HG03135 (cell line): ENCODE data around the gene PRMT9.

Experiments
- ATAC-seq: cut with Tn5 transposase; IDR thresholded peaks from one replicate; pipeline ENCODE4 v1.9.1; 2021; ENCODE audit warnings: mild to moderate bottlenecking, moderate library complexity; ENCODE audit not compliant: unreplicated experiment

PRMT9 gene

DNA sequence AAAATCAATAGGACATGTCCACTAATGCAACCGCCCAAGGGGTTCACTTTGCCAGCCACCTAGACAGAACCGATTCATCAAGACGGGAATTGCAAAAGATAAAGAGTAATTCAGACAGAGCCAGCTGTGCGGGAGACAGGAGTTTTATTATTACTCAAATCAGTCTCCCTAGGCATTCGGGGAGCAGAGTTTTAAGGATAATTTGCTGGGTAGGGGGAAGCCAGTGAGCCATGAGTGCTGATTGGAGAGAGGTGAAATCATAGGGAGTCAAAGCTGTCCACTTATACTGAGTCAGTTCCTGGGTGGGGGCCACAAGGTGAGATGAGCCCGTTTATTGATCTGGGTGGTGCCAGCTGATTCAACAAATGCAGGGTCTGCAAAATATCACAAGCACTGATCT is 58.2 kb downstream of the PRMT9 start:
- ATAC-seq = no peak

DNA sequence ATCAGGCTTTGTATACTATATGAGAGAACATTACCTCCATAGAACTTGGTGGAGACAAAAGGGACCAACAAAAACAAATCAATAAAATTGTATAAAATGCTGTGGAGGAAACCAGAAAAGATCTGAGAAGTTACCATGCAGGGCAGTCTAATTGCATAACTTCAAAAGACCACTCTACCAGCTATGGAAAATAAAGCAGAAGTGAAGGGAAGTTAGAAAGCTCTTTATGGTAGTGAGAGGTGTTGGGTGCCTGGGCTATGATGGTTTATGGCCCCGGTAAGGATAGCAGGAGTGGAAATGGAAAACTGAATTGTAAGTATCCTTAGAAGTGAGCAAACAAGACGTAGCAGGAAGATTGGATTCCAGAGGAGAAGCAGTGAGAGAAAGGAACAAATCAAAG is 63.6 kb downstream of the PRMT9 start:
- no peak for ATAC-seq

DNA sequence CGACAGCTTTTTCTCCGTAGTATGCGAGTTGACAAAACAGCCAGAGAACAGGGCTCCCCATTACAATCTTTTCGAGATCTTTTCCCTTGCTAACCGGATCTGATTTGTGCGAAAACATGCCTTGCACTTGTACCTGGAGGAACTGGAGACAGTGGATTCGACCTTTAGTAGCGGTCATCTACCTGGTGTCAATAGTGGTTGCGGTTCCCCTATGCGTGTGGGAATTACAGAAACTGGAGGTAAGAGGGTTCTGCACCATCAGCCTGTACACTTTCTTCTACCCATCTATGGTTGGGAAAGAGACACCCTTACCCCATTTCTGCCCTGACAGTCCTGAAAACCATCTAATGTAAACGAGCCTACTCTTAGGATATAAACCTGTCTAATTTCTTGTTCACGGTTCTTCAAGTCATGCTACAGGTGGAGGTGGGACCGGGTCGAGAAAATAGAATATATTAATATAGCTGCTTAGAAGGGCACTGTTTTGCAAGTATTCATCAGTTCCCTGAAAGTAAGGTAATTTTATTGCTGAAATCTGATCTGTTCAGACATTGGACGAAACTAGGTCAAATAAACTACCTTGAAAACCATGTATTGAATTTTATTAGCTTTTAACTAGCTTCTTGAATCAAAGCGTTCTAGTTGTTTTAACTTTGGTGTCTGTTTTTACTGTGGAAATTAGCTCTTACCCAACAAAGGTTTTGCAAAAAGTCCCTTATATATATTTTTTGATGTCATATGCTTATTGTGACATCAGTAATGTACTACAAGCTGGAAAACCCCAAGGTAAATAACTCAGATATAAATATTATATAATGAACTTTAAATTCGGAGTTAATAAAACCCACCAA is 65.9 kb downstream of the PRMT9 start:
- peak; percentile 7 for ATAC-seq

DNA sequence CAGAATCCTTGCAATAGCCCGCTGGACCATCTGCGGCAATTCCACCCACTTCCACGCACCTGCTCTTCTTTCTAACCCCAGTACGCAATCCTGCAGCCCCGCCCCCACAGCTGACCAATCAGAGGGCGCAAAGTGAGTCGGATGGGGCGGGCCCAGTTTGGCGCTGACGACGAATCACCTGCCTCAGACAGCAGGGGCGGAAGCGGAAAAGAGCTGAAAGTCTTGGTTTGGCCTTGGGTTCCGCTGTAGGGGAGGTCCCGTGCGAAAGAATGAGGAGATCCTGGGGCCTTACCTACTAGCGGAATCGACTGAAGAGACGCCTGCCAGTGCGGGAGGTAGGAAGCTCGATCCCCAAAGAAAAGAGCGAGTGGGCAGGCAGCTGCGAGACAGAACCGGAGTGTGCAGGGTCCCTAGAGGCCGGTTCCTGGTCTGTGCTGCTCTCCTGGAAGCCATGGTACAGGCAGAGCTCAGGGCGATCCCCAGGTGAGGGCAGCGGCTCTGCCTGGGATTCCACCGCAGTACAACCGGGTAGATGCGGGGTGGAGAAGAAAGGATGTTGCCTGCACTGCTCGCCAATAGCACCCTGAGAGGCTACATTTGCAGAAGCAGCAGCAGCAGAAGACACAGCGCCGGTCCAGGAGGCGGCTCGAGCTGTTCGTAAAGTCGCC is 66.7 kb downstream of the PRMT9 start, which contains the start of gene TMEM184C:
Gene TMEM184C (plus strand): TSS at position 225 of the 668 bp plus-strand sequence. CDS start 560 bp downstream, outside the sequence.
- ATAC-seq = peak; percentile 100

DNA sequence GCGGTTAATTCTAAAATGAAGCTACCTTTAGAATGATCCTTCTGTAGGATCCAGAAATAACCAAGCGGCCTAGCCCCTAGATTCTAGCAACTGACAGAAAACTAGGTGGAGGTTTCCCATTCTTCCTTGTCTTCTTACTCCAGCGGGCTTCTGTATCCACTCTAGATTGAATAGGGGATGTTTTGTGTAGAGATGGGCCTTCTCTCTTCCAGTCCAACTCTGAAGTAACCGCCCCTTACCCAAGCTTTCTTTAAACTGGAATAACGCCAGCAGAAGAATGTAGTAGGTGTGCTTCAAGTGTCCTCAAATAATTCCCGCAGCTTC is 67.2 kb downstream of the PRMT9 start:
- peak; percentile 6 for ATAC-seq

DNA sequence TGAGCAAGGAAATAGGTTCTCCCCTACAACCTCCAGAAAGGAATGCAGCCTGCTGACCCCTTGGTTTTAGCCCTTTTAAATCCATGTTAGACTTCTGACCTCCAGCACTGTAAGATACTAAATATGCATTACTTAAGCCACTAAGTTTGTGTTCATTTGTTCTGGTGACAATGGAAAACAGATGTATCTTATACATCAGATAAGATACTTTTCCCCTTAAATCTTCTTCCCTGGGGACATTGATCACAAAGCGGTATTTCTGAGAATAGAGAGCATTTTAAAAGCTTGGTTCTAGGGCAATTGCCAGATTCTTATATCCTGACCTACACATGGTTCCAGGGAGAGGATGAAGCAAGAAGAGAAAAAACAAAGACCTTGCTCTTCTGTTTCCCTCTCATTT is 73.3 kb downstream of the PRMT9 start:
- no peak for ATAC-seq

DNA sequence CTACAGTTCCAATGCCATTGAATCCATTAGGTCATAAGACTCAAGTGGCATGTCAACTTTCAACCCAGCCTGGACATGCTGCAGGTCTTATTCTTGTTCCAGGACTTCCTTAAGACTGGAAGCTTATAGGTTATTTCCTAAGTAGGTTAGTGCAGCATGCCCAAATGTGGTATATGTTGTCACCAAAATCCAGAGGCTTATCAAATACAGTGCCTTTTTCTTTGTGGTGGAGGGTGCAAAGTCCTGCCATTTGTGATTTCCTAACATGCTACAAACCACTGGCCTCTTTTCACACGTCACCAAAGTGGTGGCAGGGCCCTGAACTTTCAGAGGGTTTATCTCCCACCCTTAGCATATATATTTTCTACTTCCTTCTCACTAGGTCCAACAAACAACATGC is 76.5 kb downstream of the PRMT9 start:
- no peak for ATAC-seq

DNA sequence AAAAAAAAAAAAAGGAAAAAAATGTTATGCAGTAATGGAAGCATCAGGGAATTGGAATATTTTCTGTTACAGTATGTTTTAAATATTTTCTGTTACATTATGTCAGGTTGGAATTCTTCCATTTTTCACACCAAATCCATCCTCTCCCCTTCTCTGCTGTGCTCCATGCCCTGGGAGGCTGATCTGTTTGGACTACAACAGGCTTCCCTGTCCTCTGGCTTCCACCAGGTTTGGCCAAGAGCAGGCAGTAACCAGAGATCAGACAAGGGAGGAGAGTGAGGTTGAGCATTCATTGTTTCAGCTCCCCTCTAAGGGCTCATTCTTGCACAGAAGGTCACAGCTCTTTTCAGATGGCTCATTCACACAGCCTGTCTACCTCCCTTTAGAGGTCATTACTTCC is 78.5 kb downstream of the PRMT9 start:
- no peak for ATAC-seq

DNA sequence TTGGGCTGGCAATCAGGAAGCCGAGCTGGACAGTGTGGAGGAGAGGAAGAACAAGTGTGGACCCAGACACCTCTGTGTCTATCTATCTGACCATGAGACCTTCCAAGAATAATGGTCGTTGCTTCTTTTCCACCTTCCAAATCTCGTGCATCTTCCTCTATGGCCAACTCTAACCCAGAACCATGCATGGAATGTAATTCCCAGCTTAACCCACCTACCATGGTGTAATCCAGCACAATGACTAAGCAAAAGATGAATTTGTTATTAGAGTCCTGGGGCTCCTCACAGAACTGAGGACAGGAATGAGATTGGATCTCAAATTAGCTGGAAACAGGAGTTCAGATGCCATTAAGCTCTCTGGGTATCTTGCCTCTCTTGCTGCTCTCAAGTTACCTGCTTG is 84.2 kb downstream of the PRMT9 start:
- ATAC-seq = no peak

DNA sequence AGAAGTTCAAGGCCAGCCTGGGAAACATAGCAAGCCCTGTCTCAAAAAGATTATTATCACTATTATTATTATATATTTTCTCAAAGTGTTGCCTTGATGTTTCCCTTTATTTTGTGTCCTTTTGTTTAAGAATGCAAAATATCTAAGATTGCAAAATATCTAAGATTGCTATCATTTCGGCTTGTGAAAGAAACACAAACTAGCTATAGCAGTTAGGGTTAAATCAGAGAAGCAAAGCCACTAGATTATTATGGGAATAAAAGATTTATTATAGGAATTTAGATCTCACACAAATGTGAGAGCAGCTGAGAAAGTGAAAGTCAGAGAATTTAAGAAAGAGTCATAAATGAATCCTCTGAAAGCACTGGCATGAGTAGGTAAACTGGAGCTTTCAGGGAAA is 84.8 kb downstream of the PRMT9 start:
- no peak for ATAC-seq

DNA sequence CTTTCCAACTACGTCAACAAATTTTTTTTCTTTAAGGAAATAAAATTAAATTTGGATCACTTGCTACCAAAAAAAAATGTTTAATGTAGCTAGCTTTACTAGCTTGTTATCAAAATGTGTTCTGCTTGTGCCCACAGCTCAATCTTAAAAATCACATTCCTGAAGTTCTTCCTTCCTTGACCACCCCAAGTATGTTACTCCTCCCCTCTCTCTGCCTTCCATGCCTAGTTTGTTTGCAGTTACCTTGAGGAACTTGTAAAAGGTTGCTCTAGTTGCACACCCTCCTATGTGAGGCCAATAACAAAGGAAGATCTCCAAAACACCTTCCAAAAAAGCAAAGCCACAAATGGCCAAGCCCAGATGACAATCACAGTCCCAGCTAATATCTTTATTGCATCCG is 86.4 kb downstream of the PRMT9 start:
- no peak for ATAC-seq

DNA sequence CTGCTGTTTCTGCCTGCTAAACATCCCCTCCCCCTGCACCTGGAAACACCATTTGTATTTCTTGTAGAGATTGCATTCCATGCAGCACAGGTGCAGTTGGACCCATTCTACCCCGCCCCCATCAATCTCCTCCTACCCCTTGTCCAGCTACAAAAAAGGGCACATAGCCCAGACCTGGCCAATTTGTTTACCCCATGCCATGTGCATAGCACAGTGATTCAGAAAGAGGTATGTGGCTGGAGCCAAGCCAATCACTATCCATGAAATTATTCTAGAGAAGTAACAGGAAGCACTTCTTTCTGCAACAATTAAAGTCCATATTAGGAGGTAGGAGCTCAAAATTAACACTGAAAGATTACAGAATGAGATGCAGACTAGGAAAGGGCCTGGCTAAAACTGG is 87.0 kb downstream of the PRMT9 start:
- no peak for ATAC-seq

DNA sequence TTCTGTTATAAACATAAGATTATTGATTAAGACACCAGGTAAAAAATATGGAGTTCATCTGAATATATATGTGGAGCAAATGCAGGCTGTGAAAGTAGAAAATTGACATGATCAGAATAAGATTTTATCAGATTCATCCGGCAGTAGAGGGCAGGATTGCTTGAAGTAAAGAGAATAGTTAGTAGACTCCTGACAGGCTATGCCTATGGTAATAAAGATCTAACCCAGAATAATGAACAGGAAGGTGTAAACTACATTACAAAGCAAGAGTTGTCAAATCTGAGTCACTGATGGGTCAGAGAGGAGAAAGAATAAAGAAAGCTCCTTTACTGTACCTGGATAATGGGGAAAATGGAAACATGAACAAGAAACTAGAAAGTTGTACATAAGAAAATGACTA is 87.6 kb downstream of the PRMT9 start:
- ATAC-seq = no peak

DNA sequence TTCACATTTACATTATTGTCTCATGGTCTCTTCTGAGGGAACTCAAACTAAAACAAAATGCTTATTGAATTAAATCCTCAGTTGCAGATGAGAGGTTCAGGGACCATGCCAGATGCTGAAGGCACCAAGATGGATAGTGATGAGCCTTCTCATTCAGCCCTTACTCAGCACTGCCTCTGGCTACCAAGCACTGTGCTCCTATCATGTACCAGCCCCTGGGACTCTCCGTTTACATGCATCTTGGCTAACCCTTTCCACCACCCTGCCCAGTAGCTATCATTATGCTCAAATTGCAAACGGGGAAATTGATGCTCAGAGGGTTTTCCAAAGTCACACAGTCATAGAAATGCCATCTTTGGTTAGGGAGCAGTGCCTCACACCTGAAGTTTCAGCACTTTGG is 89.4 kb downstream of the PRMT9 start:
- no peak for ATAC-seq

DNA sequence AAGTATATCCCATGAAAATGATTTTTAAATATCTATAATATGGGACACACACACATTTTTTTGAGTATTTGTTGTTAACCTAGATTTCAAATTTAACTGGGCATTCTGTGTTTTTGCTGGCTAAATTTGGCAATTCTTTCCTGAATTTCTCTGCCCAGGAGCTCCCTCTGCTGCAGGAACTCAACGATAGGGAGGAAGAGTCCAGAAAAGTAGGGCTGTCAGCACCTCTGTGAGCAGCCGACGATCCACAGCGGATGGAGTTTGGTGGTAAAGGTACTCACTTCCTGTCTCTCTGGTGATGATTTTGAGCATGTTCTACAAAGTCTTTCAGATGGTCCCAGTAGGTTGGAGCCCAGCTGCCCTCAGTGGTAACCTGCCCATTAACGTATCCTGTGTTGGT is 89.9 kb downstream of the PRMT9 start:
- no peak for ATAC-seq

DNA sequence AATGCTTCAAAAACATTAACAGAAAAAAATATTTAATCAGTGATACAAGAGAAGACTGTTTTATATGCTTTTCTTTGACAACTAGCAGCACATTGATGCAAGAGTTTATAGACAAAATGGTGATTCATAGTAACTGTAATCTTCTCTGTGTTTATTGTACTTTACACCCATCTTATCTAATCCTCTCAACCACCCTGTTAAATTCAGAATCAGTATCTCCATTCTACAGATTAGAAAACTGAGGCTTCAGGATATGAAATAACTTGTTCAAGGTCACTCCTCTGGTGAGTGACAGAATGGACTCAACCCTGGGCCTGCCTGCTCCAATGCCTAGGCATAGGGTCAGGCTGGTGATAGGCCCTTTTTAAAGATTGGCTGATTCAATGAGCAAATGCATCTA is 92.9 kb downstream of the PRMT9 start:
- no peak for ATAC-seq

DNA sequence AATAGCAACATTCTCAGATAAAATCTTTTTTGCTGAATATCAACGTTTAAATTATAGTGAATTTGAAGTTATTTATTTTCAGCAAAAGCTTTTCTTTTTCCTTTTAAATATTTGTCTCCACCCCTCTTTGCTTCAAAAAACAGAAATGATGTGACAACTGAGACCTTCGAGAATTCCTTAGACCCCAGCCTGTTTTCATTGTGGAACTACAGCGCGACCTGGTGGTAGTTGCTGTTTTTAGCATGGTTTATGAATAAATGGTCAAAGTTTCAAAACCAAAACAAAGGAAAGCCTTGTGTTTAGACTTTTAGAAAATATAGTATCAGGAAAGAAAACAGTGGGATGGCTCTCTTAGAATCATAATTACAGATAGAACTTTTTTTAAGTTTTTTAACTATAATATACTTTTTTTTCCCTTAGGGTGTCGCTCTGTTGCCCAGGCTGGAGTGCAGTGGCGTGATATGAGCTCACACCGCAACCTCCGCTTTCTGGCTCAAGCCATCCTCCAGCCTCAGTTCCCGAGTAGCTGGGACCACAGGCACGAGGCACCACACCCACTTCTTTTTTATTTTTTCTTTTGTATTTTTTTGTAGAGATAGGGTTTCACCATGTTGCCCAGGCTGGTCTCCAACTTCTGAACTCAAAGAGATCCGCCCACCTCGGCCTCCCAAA is 93.6 kb downstream of the PRMT9 start:
- peak; percentile 64 for ATAC-seq

DNA sequence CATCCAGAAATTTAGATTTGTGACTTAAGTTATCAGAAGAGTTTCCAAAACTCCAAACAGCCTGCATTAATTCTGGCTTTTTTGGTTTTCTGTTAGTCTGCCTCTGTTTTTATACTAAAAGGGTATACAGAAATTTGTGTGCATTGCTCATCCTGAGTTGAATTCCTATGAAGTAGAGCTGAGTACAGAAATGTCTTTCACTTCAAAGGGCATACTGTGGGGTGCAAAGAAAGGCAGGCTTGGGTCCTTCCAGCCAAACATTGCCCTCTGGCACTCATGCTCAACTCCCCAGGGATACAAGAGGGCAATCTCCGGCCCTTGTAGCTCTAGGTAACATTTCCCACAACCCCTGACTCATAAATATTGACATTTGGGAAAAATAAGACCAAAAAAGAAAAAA is 94.4 kb downstream of the PRMT9 start:
- no peak for ATAC-seq
